ENCODE data around the gene MTSS2.

MTSS2 gene

GRCh38 chr16:70715860-70716357 is 30.1 kb upstream of the MTSS2 start:
- H3K27ac ChIP-seq: peak overlapping the region; percentile 6
- in situ Hi-C loops (cut with HindIII; ENCODE audit: low pct_ligation_motif_present, low sequenced_read_pairs): no loop called here
- no peak for TF ChIP-seq CTCF (IDR thresholded peaks at IDR 0.05; ENCODE audit: low read depth, low read length, missing control alignments)
- no peak for DNase-seq
- H3K4me3 ChIP-seq (ENCODE audit: low read depth, low read length): no peak overlapping the region
- H3K36me3 ChIP-seq (replicated peaks): no peaks in the 10 kb centered on the region
- H3K27me3 ChIP-seq (replicated peaks): no peaks in the 10 kb centered on the region

- TF ChIP-seq CTCF (IDR thresholded peaks at IDR 0.05; ENCODE audit: low read depth, low read length, missing control alignments): peak; percentile 14
- peak overlapping the region; percentile 12 for H3K4me3 ChIP-seq (ENCODE audit: low read depth, low read length)
- in situ Hi-C loops (cut with HindIII; ENCODE audit: low pct_ligation_motif_present, low sequenced_read_pairs): no loop called here
Measured at GRCh38 chr16:70715055-70715858, 29.4 kb upstream of the MTSS2 start.

GRCh38 chr16:70714581-70715054 is 28.8 kb upstream of the MTSS2 start:
- no peak overlapping the region for H3K4me3 ChIP-seq (ENCODE audit: low read depth, low read length)

More at GRCh38 chr16:70715055-70715858, 29.4 kb upstream of the MTSS2 start:
- Histone ChIP-seq H3K27ac (peak overlapping the region; percentile 21), H3K36me3 (replicated peaks) (no peaks in the 10 kb centered on the region), H3K27me3 (replicated peaks) (no peaks in the 10 kb centered on the region)
- DNase-seq: peak; percentile 78

GRCh38 chr16:70713824-70714223 is 28.0 kb upstream of the MTSS2 start:
- TF ChIP-seq CTCF (IDR thresholded peaks at IDR 0.05; ENCODE audit: low read depth, low read length, missing control alignments): no peak
- in situ Hi-C loops (cut with HindIII; ENCODE audit: low pct_ligation_motif_present, low sequenced_read_pairs): no loop called here
- Histone ChIP-seq H3K36me3 (replicated peaks) (no peaks in the 10 kb centered on the region), H3K4me3 (ENCODE audit: low read depth, low read length) (no peak overlapping the region), H3K27ac (no peak overlapping the region), H3K27me3 (replicated peaks) (no peaks in the 10 kb centered on the region)
- DNase-seq: no peak

More at GRCh38 chr16:70714581-70715054, 28.8 kb upstream of the MTSS2 start:
- no peak for DNase-seq
- no peak for TF ChIP-seq CTCF (IDR thresholded peaks at IDR 0.05; ENCODE audit: low read depth, low read length, missing control alignments)
- Histone ChIP-seq H3K27me3 (replicated peaks) (no peaks in the 10 kb centered on the region), H3K36me3 (replicated peaks) (no peaks in the 10 kb centered on the region), H3K27ac (peak overlapping the region; percentile 21)
- in situ Hi-C loops (cut with HindIII; ENCODE audit: low pct_ligation_motif_present, low sequenced_read_pairs): no loop called here

- in situ Hi-C loops (cut with HindIII; ENCODE audit: low pct_ligation_motif_present, low sequenced_read_pairs): no loop called here
- Histone ChIP-seq H3K27me3 (replicated peaks) (no peaks in the 10 kb centered on the region), H3K36me3 (replicated peaks) (no peaks in the 10 kb centered on the region), H3K27ac (no peak overlapping the region), H3K4me3 (ENCODE audit: low read depth, low read length) (no peak overlapping the region)
- no peak for DNase-seq
- TF ChIP-seq CTCF (IDR thresholded peaks at IDR 0.05; ENCODE audit: low read depth, low read length, missing control alignments): no peak
Measured at GRCh38 chr16:70713342-70713741, 27.5 kb upstream of the MTSS2 start.

All from brain microvascular endothelial cell (primary cell).